Sciatic nerve (tissue), 2 donors: ENCODE measurements around the gene DUSP9. TPM values are rescaled to one million over a fixed set of nuclear protein-coding genes. Genes with fewer than 3 reads are reported as not detected.
A peak's percentile ranks its signal among the peaks of the same experiment; 100 is the strongest.

Experiments used
- ATAC-seq: fragments of 200-7000 bp; cut with Tn5 transposase; one replicate; pipeline ENCODE4 v1.9.1; 2020; ENCODE audit warnings: mild to moderate bottlenecking, moderate library complexity
- DNase-seq: peaks from one replicate; pipeline ENCODE4 v3.0.0-alpha.2; 2020; ENCODE audit warnings: low spot score
- intact Hi-C: fragments of 100-400 bp; cut with DNase I; formaldehyde crosslinking; loops from one replicate; pipeline ENCODE4 v1.14.2; 2022
- total RNA-seq: library from RNA; stranded (reverse); fragmentation: NEBNext Ultra II Directional; extraction: Animal tissue kit (Norgen Biotek cat#: 25700); gene quantifications from one replicate; pipeline ENCODE4 v1.2.1, GENCODE V29; 2021
- donor health status: DM: no; HTN: no; CAD: no.
- donor health status: DM: no; HTN: no; CAD: no.

Gene DUSP9
- total RNA-seq, 1 donor from 2014 or later = 0.13 TPM

DNA sequence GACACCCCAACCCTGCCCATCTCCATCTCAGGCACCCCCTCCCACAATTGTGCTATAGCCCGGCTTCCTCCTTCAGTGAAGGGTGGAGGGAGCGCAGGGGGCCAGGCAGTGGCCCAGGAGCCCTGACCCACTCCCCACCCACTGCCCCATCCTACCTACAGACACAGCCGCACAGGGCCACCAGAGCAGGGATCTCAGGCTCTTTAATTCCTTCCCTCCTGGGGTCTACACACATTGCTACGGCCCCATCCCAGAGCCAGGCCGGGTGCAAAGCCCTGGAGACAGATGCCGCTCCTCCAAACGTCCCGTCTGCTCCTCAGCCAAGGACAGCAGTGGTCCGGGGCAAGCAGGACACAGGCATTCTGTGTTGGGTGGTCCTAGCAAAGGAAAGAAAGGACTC lies 12.8 kb upstream of the DUSP9 start:
- DNase-seq (peak; percentile 42), ATAC-seq (no peak)
- intact Hi-C loops = no loop called here

DNA sequence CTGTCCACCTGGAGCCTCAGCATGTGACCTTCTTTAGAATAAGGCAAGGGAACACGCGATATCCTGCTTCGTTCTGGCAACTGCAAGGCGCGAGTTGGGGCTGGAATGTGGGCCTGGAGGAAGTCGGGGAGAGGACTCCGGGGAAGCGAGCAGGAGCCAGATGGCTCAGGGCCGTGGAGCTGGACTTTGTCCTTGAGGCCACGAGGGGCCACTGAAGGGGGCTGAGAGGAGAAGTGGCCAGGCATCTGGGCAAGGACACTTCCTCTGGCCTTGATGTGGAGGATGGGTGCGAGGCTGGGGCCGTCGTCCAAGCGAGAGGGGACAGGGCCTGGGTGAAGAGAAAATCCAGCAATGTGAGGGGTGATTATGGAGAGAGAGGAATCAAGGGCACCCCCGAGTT lies 12.2 kb upstream of the DUSP9 start:
- ATAC-seq (no peak), DNase-seq (peak; percentile 42)
- intact Hi-C loops = no loop called here

DNA sequence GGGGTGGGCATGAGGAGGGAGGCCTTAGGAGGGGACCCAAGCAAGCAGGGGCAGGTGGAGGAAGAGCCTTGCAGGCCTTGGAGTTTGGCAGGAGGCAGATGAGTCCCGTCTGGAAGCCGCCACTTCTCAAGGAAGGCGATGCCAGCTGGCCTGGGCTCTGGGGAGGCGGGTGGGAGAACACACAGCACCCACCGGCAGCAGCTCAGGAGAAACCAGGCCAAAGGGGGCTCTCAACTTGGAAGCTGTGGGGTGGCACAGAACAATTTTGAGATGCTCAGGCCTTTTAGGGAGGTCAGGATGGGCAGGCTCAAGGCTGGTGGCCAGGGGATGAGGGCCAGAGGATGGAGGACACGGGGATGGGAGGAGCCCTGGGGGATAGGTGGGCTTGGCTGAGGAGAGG lies 11.6 kb upstream of the DUSP9 start:
- peak; percentile 50 for DNase-seq
- intact Hi-C loops = no loop called here
- no peak for ATAC-seq

DNA sequence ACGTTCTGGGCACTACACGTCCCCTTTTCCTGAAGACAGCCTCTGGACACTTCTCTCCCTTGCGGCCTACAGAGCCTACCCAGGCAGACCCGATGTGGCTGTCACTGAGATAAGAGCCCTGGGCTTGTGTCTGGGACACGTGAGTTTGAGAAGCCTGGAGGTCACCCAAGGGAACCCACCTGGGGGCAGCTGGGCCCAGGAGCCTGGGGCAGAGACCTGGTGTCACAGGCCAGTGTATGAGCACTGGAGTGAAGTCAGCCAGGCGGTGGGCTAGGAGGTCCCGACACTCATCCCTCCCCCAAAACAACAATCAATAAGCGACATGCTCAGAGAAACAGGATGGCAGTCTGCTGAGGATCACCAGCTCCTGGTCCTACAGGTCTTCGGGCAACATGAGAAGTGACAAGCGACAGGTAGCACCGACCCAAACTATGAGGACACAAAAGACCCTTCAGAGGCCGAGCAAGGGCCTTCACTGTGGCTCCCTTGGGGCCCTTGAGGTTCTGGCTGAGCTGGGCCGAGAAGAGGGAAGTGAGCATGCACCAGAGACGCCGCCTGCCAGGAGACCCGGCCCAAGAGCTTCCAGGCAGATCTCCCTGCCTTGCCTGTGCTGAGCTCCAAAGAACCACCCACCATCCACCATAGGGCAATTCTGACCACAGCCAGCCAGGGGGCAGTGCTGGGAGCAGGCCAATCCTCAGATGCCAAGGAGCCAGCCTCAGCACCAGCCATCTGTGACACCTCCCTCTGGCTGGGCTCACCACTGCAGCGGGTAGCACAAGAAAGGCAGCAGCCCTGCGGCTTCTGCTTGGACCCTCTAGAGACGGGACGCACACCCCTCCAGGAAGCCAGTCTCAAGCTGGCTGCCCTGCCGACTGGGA lies 11.0 kb upstream of the DUSP9 start:
- intact Hi-C loops = no loop called here
- ATAC-seq (no peak), DNase-seq (peak; percentile 49)

DNA sequence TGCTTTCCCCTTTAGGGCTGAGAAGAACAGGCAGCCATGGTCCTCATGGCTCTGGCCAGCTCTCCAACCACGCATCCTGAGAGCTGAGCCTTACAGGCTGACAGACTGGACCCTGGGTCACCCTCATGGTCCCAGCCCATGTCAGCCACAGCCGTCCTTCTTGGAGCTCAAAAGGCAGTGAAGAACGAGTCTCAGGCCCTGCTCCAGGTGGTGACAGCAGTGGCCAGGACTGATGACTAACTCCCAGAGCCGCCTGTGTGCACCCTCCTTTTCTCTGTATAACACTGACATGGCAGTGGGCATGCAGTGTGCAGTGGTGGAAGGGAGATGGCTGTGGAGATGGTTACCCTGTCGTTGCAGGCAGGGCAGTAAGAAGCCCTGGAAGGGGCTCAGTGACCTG lies 10.3 kb upstream of the DUSP9 start:
- ATAC-seq = no peak
- intact Hi-C loops = no loop called here
- no peak for DNase-seq

DNA sequence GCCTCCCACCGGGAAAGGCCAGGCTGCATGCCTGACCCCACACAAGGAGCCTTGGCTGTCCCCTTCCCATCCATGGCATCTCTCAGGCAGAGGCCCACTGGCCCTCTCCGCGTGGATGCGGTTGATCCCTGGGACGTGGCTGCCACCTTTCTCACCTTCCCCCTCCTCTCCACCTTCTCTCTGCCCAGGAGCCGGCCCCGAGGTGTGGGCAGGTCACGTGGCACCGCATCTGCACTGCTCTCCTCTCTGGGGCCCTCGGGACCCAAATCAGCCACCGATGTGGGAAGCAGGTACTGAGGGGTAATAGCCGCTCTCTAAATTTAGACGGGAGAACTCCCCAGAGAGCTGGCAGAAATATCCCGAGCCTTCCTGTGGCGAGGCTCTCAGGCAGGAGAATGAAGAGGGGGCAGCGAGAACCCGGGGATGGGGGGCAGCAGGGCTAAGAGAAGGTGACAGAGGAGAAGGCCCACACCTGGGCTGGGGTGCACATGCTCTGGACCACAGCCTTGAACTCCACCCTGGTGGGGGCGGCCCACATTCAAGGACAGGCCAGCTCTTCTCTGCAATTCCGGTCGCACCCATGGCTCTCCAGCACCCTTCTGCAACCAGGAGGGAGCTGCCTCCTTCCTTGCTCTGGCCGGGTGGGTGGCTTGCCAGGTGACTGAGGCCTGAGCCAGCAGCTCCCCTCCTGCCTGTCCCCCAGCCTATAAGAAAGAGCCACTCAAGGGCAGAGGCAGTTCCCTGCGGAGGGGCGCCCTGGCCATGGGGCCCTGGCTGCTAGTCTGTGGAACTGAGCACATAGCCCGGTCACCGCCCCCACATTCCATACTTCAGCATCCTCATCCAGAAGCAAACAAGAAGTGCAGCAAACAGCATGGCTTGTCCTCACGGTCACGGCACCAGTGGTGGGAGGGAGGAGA lies 9.6 kb upstream of the DUSP9 start:
- DNase-seq (peak; percentile 39), ATAC-seq (no peak)
- intact Hi-C loops = no loop called here

DNA sequence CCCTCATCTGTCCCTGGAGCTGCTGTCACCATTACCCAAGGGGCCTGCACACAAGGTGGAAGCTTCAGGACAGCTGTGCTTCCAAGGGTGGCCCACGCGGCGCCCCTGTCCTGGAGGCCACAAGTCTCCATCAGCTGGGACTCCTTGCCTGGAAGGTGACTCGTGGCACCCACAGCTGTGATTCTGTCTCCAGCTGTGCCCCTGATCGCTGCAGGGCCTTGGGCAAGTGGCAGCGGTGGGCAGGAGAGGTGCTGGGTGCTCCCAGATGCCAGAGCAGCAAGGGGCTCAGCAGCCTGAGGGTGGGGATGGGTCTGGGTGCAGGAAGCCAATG lies 9.0 kb upstream of the DUSP9 start:
- ATAC-seq (no peak), DNase-seq (no peak)
- intact Hi-C loops = no loop called here

DNA sequence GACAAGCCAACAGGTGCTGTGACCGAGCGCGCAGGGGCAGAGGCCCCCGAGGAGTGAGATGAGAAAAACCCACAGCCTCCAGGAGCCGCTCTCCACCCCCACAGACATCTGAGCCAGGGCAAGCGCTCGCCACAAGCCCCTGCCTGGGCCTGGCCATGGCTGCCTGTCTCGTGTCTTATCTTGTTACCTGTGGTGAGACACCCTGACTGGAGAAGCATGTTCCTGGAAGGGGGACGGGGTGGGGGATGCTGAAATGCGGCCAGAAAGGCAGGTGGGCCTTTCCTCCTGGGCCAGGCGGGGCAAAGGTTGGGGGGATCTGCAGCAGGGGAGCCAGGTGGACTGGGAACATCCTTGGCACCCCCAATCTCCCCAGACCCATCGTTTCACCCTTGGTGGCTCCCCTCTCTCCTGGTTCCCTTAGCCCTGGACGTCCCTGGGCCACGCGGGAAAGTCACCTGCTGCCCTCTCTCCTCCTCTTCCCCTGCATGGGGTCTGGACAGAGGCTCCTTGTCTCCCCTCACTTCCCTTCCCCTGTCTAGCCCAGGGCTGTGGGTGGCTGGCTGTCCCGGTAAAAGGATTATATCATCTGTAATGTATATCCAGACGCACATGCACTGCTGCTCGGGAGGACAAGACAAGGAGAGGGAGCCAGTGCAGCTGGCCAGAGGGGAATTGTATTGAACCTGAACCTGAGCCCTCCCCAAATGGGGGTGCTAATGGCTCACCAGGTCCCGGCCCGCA lies 8.4 kb upstream of the DUSP9 start:
- peak; percentile 40 for DNase-seq
- no peak for ATAC-seq
- intact Hi-C loops = no loop called here

DNA sequence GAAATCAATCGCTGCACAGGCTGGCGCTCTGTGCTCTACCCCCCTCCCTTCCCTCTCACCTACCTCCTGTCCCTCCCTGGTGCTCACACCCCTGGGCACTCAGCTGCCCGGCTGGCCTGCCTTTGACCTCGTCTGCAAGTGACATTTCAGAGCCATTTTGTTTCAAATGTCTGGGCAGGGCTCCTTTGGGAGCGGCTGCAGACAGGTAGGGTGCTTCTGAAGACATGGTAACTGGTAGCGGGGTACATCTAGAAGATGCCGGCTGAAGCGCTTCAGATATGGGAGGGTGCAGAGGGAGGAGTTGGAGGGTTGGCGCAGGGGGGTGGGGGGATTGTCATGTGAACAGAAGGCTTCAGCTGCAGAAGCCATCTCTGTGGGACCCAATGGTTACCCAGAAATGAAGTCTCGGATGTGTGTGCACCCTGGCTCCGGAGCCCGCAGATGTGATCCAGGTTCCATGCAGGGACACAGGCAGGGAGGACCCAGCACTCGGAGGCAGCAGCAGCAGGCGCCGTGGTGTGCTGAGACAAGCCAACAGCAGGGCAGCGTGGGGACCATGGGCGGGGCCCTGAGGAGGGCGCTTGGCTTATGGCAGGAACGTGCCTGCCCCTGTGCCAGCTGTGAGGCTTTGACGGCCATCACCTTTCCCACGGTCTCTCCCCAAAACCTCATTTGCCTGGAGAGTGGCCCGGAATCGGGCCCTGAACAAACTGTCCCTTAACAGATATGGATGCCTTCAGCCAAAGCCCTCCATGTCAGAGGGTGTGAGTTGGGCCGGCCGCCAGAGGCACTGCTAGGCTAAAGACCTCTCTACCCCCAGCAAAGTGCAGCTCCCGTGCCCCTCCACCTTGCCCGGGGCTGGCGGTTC lies 7.6 kb upstream of the DUSP9 start:
- intact Hi-C loops = no loop called here
- ATAC-seq = no peak
- DNase-seq = peak; percentile 42

DNA sequence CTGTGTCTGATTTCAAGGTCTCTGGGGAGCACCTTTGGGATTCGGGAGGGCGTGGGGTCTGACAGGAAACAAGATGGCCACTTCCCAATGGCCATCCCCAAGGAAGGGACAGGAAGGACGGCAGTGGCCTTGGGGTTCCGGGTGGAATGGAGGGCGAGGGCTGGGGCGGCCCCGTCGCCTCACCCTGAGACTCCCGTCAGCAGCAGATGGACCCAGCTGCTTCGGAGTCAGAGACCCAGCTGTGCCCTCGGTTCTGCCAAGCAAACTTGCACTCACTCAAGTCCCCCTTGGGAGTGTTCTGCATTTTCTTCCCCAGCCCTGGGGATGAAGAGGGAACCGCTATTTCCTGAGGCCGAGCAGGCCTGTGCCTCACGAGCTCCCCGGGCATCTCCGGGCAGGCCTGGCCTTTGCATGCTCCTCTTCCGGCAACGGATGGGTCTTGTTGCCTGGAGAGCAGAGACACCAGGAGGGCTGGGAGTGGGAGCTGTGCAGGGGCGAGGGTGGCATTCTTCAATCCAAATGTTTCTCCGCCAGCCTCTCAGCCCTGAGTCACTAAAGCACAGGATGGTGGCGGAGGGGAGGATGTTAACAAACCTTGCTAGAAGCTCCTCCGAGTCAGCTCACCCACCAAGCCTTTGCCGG lies 6.8 kb upstream of the DUSP9 start:
- no peak for ATAC-seq
- intact Hi-C loops = no loop called here

DNA sequence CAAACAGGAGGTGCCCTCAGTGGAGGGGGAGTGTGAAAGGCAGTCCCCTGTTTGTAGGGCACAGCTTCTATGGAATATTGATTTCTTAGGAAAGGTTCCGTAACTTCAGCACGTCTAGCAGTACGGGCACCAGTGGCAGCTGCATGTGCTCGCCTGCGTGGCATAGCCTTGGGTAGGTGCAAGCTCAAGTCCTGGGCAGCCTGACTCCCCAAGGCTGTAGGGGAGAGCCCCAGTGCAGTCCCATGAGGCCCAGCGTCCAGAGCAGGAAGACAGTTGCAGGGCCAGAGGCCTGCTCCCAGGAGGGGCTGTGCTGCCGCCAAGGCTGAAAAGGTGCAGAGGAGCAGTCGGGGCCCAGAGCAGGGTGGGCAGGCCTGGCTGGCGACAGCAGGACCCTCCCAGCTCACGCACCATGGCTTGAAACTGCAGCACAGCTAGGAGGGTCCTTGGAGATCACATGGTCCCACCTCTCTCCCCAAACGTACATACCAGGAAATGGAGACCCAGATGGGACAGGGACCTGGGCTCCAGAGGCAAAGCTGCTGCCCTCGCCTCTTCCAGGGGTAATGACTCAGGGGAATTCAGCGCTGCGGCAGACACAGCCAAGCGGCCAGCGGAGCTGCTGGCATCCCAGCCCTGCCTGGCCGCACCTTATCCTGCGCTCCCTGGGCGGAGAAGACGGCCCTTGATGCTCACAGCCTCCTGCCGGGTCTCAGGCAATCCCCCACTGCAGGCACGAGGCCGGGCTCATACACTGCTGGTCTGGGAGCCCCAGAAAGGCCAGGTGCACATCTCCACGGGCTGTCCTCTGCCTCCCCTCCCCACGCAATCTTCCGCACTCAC lies 6.0 kb upstream of the DUSP9 start:
- no peak for ATAC-seq
- intact Hi-C loops = no loop called here
- DNase-seq = peak; percentile 47

More for the DNA sequence above, 6.8 kb upstream of the DUSP9 start:
- DNase-seq = peak; percentile 49

DNA sequence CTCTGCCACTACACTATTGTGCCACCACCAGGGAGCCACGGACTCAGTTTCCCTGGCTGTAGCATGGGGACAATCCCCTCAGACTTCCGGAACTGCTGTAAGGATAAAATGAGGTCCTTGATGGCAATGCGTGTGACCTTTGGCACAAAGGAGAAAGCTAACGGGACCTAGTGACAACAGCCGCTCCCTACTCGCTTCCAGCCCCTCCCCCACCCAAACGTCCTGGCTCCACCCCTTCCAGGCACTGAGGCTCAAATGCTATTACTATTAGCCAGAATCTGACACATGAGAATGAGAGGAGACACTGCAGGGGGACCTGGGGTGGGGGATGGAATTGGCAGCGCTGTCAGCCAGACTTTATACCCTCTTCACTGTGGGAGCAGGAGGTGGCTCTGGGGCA lies 5.4 kb upstream of the DUSP9 start:
- DNase-seq = peak; percentile 34
- intact Hi-C loops = no loop called here
- ATAC-seq = no peak

DNA sequence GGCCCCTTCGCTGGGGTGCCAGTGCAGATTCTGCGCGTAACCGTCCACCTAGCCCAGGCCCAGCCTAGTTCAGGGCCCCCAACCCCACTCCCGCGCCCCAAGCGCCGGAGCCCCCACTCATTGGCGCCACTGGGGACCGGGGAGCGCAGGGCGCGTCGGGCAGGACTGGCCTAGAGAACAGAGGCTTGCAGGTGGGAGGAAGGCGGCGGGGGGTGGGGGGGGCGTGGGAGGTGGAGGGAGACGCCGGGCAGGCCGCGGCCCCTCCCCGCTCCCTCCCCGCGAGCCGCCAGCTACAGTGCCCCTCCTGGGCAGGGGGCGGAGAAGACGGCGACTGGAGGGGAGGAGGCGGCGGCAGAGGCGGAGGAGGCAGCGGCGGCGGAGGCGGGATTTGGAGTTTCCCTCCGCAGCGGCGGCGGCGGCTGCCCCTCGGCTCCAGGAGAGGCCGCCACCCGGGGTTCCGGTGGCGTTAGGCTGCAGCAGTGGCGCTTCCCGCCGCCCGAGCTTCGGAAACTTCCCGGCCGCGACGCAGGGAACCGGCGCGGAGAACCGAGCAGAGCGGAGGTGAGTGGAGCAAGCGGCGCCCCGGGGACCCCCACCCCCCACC lies 4.8 kb upstream of the DUSP9 start:
- no peak for ATAC-seq
- intact Hi-C loops = no loop called here
- peak; percentile 50 for DNase-seq

DNA sequence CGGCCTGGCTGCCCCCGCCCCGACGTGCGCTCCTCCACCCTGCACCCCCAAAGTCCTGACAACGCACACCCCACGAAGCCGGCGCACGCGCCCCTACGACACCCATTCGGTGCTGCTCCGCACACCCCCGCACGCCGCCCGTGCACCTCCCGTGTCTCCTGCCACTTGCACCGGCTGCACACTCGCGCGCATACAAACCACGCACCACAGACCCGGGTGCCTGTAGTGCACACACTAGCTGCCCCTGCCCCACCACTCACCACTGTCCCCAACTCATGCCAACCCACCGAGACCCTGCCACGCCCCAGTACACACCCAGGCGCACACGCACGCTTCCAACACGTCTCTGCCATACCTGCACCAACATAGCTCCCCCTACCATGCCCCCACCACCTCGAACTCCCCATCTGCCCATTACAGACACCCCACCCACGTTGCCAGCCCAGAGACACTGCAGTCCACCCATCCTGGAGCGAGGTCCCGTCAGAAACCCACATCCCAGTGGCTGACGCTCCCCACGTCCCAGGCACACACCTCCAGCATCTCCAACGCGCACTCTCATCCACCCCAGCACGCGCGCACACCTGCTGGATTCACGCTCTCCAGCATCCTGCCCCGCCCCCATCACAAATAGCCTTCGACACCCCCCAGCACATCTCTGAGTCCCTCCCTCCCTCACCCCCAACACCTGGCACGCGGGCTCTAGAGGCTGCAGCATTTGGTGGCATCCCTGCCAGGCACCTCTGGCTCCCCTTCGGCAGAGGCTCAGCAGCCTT lies 4.2 kb upstream of the DUSP9 start:
- ATAC-seq (no peak), DNase-seq (peak; percentile 37)
- intact Hi-C loops = no loop called here

DNA sequence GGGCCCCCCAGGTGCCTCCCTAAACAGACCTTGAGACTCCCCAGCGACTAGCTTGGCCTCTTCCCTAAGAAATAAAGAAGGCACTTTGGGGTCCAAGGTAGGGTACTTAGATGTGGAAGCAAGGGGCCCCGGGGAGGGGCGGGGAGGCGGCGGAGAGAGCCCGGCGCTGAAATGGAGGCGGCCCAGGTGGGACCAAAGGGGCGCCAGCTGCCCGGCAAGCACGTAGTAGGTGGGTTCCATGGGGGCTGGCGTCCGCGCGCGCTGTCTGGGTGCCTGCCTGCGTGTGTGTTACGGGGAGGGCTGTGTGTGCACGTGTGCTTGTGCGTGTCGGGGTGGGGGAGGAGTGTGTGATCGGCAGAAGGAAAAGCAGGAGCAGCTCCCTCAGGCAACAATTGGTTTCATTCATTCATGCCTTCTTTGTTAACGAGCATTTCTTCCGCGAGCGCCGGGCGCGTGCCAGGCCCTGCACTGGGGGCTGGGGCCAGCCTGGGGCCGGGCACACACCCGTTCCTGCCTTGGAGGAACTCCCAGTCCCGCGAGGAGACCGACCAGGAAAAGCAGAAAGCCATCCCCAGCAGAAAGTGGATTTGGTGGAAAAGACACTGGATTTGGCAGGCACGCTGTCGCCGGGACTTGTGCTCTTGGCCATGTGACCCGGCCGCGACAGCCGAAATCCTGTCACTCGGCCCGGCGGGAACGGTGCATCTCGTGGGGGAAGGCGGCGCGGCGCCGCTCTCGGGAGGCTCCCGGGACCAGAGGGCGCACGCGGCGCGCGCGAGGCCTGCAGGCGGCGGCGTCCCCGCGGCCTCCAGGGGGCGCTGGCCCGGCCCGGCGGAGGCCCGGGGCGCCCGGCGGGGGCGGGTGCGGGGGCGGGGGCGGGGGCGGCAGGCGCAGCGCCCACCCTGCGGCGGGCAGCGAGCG lies 3.3 kb upstream of the DUSP9 start:
- ATAC-seq = no peak
- DNase-seq = peak; percentile 51
- intact Hi-C loops = no loop called here
